IPS-18a (cell line): Measurements from ENCODE around the gene SPOCK2.

Experiments used
- H3K27ac ChIP-seq: one replicate; pipeline ENCODE4 v1.5.1; 2013; ENCODE audit warnings: low read length
- H3K27me3 ChIP-seq: one replicate; pipeline ENCODE4 v1.6.1; 2013; ENCODE audit warnings: mild to moderate bottlenecking, low read length; ENCODE audit not compliant: control insufficient read depth, insufficient read depth
- H3K36me3 ChIP-seq: one replicate; pipeline ENCODE4 v1.6.1; 2013; ENCODE audit warnings: low read depth, low read length; ENCODE audit not compliant: control insufficient read depth
- H3K4me1 ChIP-seq: one replicate; pipeline ENCODE4 v1.6.1; 2013; ENCODE audit warnings: low read depth, low read length; ENCODE audit not compliant: control insufficient read depth
- H3K4me3 ChIP-seq: one replicate; pipeline ENCODE4 v1.5.1; 2013; ENCODE audit warnings: low read length
- H3K9ac ChIP-seq: one replicate; pipeline ENCODE4 v1.6.1; 2013; ENCODE audit warnings: mild to moderate bottlenecking, low read length, moderate library complexity
- H3K9me3 ChIP-seq: one replicate; pipeline ENCODE4 v1.6.1; 2013; ENCODE audit warnings: low read depth, low read length; ENCODE audit not compliant: control insufficient read depth

SPOCK2 gene

GRCh38 chr10:72106154-72106849 lies 18.0 kb upstream of the SPOCK2 start:
- Histone ChIP-seq H3K27me3 (no peaks in the 10 kb centered on the region), H3K9ac (no peak overlapping the region), H3K27ac (no peak overlapping the region), H3K4me1 (no peaks in the 10 kb centered on the region), H3K9me3 (no peaks in the 10 kb centered on the region), H3K4me3 (no peak overlapping the region), H3K36me3 (no peaks in the 10 kb centered on the region)

- H3K4me3 ChIP-seq: no peak overlapping the region
- no peak overlapping the region for H3K27ac ChIP-seq
- H3K4me1 ChIP-seq: no peaks in the 10 kb centered on the region
These were observed 17.4 kb upstream of the SPOCK2 start for GRCh38 chr10:72105710-72106109.

GRCh38 chr10:72105098-72105475 lies 16.7 kb upstream of the SPOCK2 start:
- no peaks in the 10 kb centered on the region for H3K27me3 ChIP-seq
- no peak overlapping the region for H3K9ac ChIP-seq
- H3K4me1 ChIP-seq: no peaks in the 10 kb centered on the region
- no peaks in the 10 kb centered on the region for H3K36me3 ChIP-seq
- no peak overlapping the region for H3K4me3 ChIP-seq
- no peaks in the 10 kb centered on the region for H3K9me3 ChIP-seq
- H3K27ac ChIP-seq: no peak overlapping the region

More at GRCh38 chr10:72105710-72106109, 17.4 kb upstream of the SPOCK2 start:
- no peaks in the 10 kb centered on the region for H3K9me3 ChIP-seq
- no peak overlapping the region for H3K9ac ChIP-seq
- H3K36me3 ChIP-seq: no peaks in the 10 kb centered on the region
- H3K27me3 ChIP-seq: no peaks in the 10 kb centered on the region

- no peak overlapping the region for H3K4me3 ChIP-seq
- no peak overlapping the region for H3K9ac ChIP-seq
- no peaks in the 10 kb centered on the region for H3K4me1 ChIP-seq
- no peaks in the 10 kb centered on the region for H3K36me3 ChIP-seq
- no peaks in the 10 kb centered on the region for H3K27me3 ChIP-seq
- H3K27ac ChIP-seq: no peak overlapping the region
- H3K9me3 ChIP-seq: no peaks in the 10 kb centered on the region
These were observed 16.2 kb upstream of the SPOCK2 start for GRCh38 chr10:72104472-72105097.

GRCh38 chr10:72099600-72099921 lies 11.2 kb upstream of the SPOCK2 start:
- no peaks in the 10 kb centered on the region for H3K9me3 ChIP-seq
- H3K36me3 ChIP-seq: no peaks in the 10 kb centered on the region
- no peak overlapping the region for H3K27ac ChIP-seq
- H3K9ac ChIP-seq: no peak overlapping the region
- no peaks in the 10 kb centered on the region for H3K4me1 ChIP-seq
- H3K27me3 ChIP-seq: no peaks in the 10 kb centered on the region
- no peak overlapping the region for H3K4me3 ChIP-seq

GRCh38 chr10:72098836-72099599 lies 10.7 kb upstream of the SPOCK2 start:
- Histone ChIP-seq H3K27me3 (no peaks in the 10 kb centered on the region), H3K9ac (no peak overlapping the region), H3K27ac (no peak overlapping the region), H3K36me3 (no peaks in the 10 kb centered on the region), H3K4me3 (no peak overlapping the region), H3K9me3 (no peaks in the 10 kb centered on the region), H3K4me1 (no peaks in the 10 kb centered on the region)

- no peaks in the 10 kb centered on the region for H3K36me3 ChIP-seq
- no peaks in the 10 kb centered on the region for H3K9me3 ChIP-seq
- no peak overlapping the region for H3K27ac ChIP-seq
- H3K4me3 ChIP-seq: no peak overlapping the region
- H3K4me1 ChIP-seq: no peaks in the 10 kb centered on the region
- no peak overlapping the region for H3K9ac ChIP-seq
- H3K27me3 ChIP-seq: no peaks in the 10 kb centered on the region
These were observed 10.0 kb upstream of the SPOCK2 start for GRCh38 chr10:72098301-72098835.

GRCh38 chr10:72097448-72098300 lies 9.3 kb upstream of the SPOCK2 start:
- H3K4me1 ChIP-seq: no peaks in the 10 kb centered on the region
- no peak overlapping the region for H3K4me3 ChIP-seq
- H3K27ac ChIP-seq: no peak overlapping the region

GRCh38 chr10:72096115-72097000 lies 8.0 kb upstream of the SPOCK2 start:
- H3K4me1 ChIP-seq: no peaks in the 10 kb centered on the region
- no peaks in the 10 kb centered on the region for H3K27me3 ChIP-seq
- no peak overlapping the region for H3K27ac ChIP-seq
- H3K9ac ChIP-seq: no peak overlapping the region
- H3K9me3 ChIP-seq: no peaks in the 10 kb centered on the region
- H3K4me3 ChIP-seq: no peak overlapping the region
- H3K36me3 ChIP-seq: no peaks in the 10 kb centered on the region

More at GRCh38 chr10:72097448-72098300, 9.3 kb upstream of the SPOCK2 start:
- no peak overlapping the region for H3K9ac ChIP-seq
- no peaks in the 10 kb centered on the region for H3K9me3 ChIP-seq
- H3K36me3 ChIP-seq: no peaks in the 10 kb centered on the region
- no peaks in the 10 kb centered on the region for H3K27me3 ChIP-seq

- no peak overlapping the region for H3K9ac ChIP-seq
- no peaks in the 10 kb centered on the region for H3K4me1 ChIP-seq
- H3K9me3 ChIP-seq: no peaks in the 10 kb centered on the region
- no peak overlapping the region for H3K4me3 ChIP-seq
- no peaks in the 10 kb centered on the region for H3K36me3 ChIP-seq
- H3K27ac ChIP-seq: no peak overlapping the region
- H3K27me3 ChIP-seq: peaks cover 5% of the 10 kb centered on the region
These were observed 6.8 kb upstream of the SPOCK2 start for GRCh38 chr10:72095195-72095594.
